ENCODE results near the gene PRPF18. TPM values are rescaled to one million over a fixed set of nuclear protein-coding genes. Genes with fewer than 3 reads are reported as not detected.

Gene PRPF18
- total RNA-seq, 1 experiment from 2014 or later: 21.3 TPM

DNA sequence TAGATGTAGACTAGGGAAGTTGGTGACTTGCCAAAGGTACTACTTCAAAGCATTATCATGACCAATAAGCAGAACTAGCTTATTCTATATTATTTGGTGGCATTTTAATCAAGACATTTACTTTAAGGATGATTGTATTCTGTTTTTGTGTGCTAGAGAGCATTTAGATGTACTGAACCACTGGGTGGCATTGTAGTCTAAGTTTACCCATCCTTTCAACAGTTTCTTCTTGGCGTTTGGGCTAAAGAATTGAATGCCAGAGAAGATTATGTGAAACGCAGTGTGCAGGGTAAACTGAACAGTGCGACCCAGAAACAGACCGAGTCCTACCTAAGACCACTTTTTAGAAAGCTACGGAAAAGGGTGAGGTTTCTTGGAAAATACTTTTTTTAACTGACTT, 26.8 kb downstream of the PRPF18 start:
- no TSS peak for BruUV-seq (replicated peaks)
- Mint-ChIP-seq H3K27ac (ENCODE audit: unreplicated experiment) (no peak overlapping the region), H3K27me3 (ENCODE audit: unreplicated experiment) (no peaks in the 10 kb centered on the region), H3K36me3 (ENCODE audit: insufficient read depth, unreplicated experiment) (peaks cover 5% of the 10 kb centered on the region), H3K4me3 (ENCODE audit: low read depth, unreplicated experiment) (no peak overlapping the region), H3K4me1 (ENCODE audit: low read depth, unreplicated experiment) (no peaks in the 10 kb centered on the region), H3K9me3 (ENCODE audit: low read depth, unreplicated experiment) (no peaks in the 10 kb centered on the region)
- intact Hi-C loops (cut with micrococcal nuclease; ENCODE audit: unreplicated experiment): no loop called here
- peak; percentile 27 for TF ChIP-seq CTCF (IDR thresholded peaks at IDR 0.05; ENCODE audit: unreplicated experiment)
- CTCF ChIA-PET: interaction anchor here (0.6 kb wide), 1 partner anchor 384 kb away, joined by 3 read pairs; no protein-coding TSS in a partner anchor
- no peak for DNase-seq

DNA sequence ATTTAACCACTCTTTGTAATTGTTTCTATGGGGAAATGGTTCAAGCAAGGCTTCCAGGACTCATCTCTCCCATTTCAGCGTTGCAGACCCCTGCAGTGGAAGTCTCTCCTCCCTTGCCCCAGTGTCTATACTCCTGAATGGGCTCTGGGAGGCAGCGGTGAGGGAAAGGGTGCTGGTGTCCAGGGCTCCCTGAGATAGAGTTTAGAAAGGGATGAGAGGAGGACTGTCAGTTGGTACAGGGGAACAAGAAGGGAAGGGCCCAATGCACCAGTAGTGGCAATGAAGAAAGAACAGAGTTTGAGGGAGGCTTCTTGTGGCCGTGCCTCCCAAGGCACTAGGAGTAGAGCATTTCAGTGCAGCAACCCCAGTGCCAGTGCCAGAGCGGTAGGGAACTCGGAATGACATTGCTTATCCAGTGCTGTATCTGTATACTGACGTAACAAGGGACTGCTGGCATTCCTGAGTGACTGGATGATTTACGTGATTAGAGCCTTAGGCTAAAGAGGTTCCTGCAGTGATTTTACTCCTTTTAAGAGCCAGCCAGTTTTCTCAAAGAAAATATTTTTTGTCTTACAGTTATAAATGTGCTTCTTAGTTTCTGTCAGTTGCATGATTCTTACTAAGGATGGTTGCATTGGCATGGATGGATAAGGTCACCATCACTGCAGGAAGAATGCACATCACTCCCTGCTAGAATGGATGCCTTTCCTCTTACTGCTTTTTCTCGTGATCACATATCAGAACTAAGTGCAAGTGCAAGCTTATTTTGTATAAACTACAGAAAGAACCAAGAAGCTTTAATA, 28.0 kb downstream of the PRPF18 start:
- TF ChIP-seq CTCF (IDR thresholded peaks at IDR 0.05; ENCODE audit: unreplicated experiment): no peak
- intact Hi-C loops (cut with micrococcal nuclease; ENCODE audit: unreplicated experiment): loop anchor here (1.0 kb wide), 1 partner anchor 164 kb away; no protein-coding TSS in a partner anchor
- DNase-seq: no peak
- Mint-ChIP-seq H3K36me3 (ENCODE audit: insufficient read depth, unreplicated experiment) (peaks cover 5% of the 10 kb centered on the region), H3K4me3 (ENCODE audit: low read depth, unreplicated experiment) (no peak overlapping the region), H3K4me1 (ENCODE audit: low read depth, unreplicated experiment) (no peaks in the 10 kb centered on the region), H3K27ac (ENCODE audit: unreplicated experiment) (no peak overlapping the region), H3K9me3 (ENCODE audit: low read depth, unreplicated experiment) (no peaks in the 10 kb centered on the region), H3K27me3 (ENCODE audit: unreplicated experiment) (no peaks in the 10 kb centered on the region)
- BruUV-seq (replicated peaks): no TSS peak
- CTCF ChIA-PET: no interaction called here

DNA sequence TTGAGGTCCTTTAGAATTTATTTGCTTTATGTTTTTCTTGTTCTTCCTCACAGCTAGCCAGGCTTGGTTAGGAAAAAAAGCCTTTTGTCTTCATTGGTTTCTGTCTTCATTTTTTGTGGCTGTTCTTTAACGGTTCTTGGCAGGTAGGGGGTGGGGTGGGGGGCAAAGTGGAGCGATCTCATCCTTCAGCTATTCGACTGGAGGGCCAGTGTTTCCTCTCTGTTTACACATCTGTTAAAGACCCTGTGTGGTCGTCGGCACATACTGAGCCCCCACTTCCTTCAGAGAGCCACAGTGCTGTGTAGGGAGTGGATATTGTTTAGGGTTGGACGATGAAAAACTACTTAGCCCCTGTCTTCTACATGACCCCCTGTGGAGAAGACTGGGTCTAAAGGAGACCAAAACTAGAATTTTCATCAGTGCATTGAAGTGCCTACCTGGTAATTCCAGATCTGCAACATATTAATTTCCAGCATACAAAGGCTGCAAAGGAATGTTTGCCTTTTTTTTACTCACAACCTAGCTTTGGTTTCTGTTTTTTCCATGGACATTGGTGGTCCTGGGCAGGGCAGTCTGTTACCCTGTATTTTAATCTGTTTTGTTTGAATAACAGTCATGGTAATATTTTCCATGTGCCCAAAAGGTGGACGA, 29.0 kb downstream of the PRPF18 start:
- intact Hi-C loops (cut with micrococcal nuclease; ENCODE audit: unreplicated experiment): no loop called here
- no peaks in the 10 kb centered on the region for H3K9me3 Mint-ChIP-seq (ENCODE audit: low read depth, unreplicated experiment)
- CTCF ChIA-PET: no interaction called here
- H3K27me3 Mint-ChIP-seq (ENCODE audit: unreplicated experiment): no peaks in the 10 kb centered on the region
- DNase-seq: no peak
- no peaks in the 10 kb centered on the region for H3K4me1 Mint-ChIP-seq (ENCODE audit: low read depth, unreplicated experiment)
- peaks cover 5% of the 10 kb centered on the region for H3K36me3 Mint-ChIP-seq (ENCODE audit: insufficient read depth, unreplicated experiment)
- BruUV-seq (replicated peaks): no TSS peak
- no peak overlapping the region for H3K4me3 Mint-ChIP-seq (ENCODE audit: low read depth, unreplicated experiment)
- no peak overlapping the region for H3K27ac Mint-ChIP-seq (ENCODE audit: unreplicated experiment)
- no peak for TF ChIP-seq CTCF (IDR thresholded peaks at IDR 0.05; ENCODE audit: unreplicated experiment)

DNA sequence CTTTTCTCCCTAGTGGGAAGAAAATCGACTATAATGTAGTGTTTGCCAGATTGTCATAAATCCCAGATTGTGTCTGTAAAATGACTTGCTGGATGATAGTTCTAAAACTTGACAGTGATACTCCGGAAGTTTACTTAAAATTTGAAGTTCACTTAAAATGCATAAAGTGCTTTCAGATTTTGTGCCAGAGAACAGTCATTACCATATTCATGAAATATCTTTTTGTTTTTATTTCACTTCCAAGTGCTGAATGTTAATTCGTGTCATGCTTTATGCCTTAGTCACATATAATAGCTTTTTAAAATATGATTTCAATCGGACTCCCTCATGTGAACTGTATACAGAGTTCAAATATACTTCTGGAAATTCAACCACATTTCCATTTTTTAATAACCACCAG, 30.4 kb downstream of the PRPF18 start:
- Mint-ChIP-seq H3K4me3 (ENCODE audit: low read depth, unreplicated experiment) (no peak overlapping the region), H3K27ac (ENCODE audit: unreplicated experiment) (no peak overlapping the region), H3K27me3 (ENCODE audit: unreplicated experiment) (no peaks in the 10 kb centered on the region), H3K36me3 (ENCODE audit: insufficient read depth, unreplicated experiment) (peaks cover 5% of the 10 kb centered on the region), H3K9me3 (ENCODE audit: low read depth, unreplicated experiment) (no peaks in the 10 kb centered on the region), H3K4me1 (ENCODE audit: low read depth, unreplicated experiment) (no peaks in the 10 kb centered on the region)
- intact Hi-C loops (cut with micrococcal nuclease; ENCODE audit: unreplicated experiment): no loop called here
- BruUV-seq (replicated peaks): no TSS peak
- CTCF ChIA-PET: interaction anchor here (0.6 kb wide), 1 partner anchor 538 kb away, joined by 3 read pairs; no protein-coding TSS in a partner anchor
- TF ChIP-seq CTCF (IDR thresholded peaks at IDR 0.05; ENCODE audit: unreplicated experiment): no peak
- DNase-seq: no peak

Measured in Calu3 (cell line).